Left forelimb (tissue), 1 donor: ENCODE results near the gene LRMDA.

Experiments used
- DNase-seq: peaks from one replicate; pipeline ENCODE4 v3.0.0-alpha.2; 2018; ENCODE audit warnings: low spot score

LRMDA gene

GRCh38 chr10:75646218-75646915, 214.9 kb downstream of the LRMDA start:
- no peak for DNase-seq

DNA sequence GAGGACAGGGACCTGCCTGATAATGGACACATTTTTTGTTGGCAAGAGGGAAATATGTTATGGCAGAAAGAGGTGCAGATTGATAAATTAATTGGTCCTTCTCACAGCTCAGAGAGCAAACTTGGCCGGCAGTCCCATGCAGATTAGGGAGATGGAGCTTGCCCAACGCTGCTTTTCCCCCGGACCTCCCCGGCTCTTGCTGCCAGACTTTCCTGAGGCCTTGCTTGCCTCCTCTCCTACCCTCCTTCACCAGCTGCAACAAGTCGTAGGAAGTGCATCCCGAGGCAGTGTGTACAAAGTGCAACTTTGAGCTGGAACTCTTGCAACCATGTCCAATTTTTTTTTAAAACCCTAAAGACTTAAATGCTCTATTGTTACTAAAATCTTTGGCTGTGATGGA, 215.5 kb downstream of the LRMDA start:
- DNase-seq, result no peak

DNA sequence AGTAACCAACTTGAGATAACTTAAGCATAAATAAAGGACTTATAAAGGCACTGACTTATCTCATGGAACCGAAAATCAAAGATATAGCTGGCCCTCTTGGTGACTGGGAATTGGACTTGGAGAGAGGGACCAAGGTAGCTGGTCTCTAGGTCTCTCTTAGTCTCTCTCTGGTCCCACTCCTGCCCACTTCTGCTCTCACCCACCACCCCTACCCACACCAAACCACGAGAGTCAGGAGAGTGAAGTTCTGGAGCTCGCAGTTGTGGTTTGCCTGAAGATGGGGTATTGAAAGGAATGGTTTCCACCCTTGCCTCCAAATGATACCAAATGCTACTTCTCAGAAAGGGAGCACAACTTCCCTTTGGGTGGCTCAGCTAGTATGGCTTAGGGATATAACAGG, 216.3 kb downstream of the LRMDA start:
- no peak for DNase-seq

GRCh38 chr10:75648351-75648750, 216.9 kb downstream of the LRMDA start:
- no peak for DNase-seq

- no peak for DNase-seq
Measured at GRCh38 chr10:75648854-75649253, 217.4 kb downstream of the LRMDA start.

GRCh38 chr10:75649466-75649865, 218.0 kb downstream of the LRMDA start:
- DNase-seq, result no peak

- DNase-seq, result no peak
Measured at GRCh38 chr10:75650648-75651047, 219.2 kb downstream of the LRMDA start.

DNA sequence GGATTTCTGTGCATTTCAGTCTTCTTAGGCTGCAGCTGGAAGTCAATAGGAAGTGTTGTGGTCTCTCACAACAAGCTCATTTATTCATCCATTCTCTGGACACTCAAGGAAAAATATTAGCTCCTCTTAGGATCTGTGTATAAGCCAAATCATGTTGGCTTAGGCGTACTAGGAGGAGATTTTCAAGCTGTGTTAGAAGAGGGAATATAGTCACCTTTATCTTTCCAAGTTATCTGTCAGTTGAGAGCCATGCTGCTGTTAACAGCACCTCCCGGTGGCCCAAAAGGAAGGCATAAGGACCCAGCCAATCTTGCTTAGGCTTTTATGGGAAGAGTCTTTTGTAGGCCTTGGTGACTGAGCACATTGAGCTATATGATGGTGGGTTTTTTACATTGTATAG, 220.0 kb downstream of the LRMDA start:
- DNase-seq, result no peak

DNA sequence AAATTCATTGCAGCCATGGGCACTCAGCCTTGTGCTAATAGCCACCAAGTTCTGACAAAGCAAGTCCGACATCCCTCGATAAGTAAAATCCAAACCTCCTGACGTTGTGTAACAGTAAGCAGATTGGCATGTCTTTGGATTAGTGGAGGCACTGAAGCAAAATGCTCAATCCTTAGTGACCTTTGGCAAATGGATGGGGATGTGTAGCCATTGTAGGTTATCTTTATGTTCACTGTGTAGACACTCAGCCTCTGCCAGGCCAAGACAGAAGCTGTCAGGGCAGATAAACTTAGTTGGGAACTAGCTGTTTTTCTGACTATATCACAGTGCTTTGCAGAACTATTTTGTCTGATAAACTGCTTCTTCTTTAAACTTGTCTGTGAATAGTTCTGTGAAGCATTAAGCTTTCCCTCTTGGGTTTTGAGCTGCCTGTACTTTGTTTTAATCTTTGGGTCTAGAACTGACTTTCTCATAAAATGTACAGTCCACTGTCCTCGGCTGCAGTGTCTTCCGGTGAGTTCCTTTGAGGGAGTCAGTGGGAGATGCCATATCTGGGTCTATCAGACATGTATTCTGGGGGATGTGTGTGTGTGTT, 220.8 kb downstream of the LRMDA start:
- no peak for DNase-seq

GRCh38 chr10:75653761-75654160, 222.3 kb downstream of the LRMDA start:
- DNase-seq, result no peak

- DNase-seq, result no peak
Measured at GRCh38 chr10:75654171-75654771, 222.8 kb downstream of the LRMDA start.

DNA sequence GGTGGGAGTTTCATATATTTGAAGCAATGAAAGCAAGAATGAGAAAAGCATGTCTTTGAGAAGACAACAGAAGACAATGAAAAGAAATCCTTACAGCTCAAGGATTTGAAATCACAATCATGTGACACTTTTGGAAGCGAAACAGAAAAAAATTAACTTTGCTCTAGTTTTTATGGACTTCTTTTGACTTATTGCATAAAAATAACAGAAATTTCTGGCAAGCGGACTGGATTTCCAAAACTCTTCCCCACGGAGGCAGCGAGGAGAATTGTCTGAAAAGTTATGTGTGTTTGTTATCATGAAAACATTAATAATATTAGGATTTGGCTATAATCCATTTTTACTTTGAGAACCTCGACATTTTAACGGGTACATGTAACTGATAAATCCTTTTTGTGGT, 223.3 kb downstream of the LRMDA start:
- DNase-seq, result no peak

DNA sequence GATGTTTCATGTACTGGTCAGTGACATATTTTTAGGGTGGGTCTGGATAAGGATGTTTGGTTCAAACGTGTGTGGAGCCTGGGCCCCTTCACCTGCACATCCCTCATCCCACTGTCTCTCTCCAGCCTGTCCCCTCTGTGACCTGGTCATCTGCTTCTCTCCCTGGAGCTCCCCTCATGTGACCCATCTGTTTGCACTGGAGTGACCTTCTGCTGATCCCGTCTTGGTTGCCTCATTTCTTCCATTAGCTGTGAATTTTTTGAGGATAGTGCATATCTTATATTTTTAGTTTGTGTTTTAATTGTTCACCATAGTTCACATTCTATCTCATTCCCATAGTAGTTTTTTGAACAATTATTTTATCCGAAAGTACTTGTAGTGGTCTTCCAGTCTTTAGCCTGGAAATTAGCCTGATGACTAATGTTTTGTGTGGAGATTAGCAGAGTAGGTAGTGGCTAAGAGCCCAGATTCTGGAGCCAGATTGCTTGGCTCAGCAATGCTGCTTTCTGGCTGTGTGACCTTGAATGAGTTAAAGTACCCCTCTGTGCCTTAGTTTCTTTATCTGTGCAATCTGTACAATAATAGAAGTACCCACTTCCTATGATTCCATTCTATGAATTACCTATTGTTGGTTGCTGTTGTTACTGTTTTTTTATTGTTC, 224.5 kb downstream of the LRMDA start:
- DNase-seq, result no peak

- no peak for DNase-seq
Measured at GRCh38 chr10:75657351-75657750, 225.9 kb downstream of the LRMDA start.

DNA sequence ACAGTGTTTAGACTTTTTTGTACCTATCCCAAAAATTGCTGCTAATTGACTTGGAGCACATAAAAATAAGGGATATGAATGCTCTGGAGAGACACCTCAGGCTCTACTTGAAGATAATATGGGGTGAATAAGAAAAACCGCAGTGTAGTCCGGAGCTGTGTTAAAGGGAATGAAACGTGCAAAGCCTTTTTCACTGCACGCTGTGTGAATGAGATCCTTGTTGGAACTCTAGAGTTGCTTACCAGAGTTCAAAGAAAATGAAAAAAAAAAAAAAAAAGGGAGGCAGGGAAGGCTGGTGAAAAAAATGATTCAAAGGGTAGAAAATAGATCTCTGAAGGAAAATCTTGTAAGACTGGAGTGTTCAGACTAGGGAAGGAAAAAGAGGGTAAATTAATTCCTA, 226.6 kb downstream of the LRMDA start:
- DNase-seq, result no peak

DNA sequence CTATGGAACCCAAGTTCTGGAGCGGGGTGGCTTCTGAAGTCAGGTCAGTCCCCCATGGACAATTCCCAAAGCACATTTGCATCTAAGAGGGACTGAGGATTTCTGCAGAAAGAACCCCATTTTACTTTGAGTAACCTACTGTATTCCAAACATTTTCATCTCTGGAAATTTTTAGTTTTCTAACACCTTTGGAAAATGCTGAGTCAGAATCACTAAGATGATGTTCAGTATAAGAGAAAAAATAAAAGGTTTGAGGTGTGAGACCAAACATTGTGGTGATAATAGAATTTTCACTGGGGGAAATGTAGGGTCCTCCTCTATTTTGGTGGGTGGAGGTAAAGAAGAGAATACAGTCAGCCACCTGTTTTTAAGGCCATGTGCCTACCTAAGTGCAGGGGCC, 227.1 kb downstream of the LRMDA start:
- no peak for DNase-seq

DNA sequence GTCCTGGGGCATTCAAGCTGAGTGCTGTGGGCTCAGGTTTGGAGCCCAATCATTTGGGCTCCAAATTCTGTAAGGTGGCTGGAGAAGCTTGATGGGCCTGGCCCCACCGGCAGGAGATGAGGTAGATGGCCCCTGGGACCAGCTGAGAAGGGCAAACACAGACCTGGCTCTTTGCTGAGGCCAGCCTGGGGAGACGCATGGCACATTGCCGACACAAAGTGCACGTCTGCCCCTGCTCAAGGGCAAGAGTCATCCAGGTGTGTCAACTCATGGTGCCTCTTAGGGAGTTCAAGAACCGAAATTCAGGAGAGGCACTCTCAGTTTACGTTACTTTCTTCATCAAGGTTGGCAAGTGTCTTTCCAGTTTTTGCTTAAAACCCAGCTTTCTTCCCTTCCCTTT, 227.5 kb downstream of the LRMDA start:
- DNase-seq, result no peak

- no peak for DNase-seq
Measured at GRCh38 chr10:75660823-75661222, 229.4 kb downstream of the LRMDA start.

- no peak for DNase-seq
Measured at GRCh38 chr10:75662715-75663114, 231.3 kb downstream of the LRMDA start.

- DNase-seq, result no peak
Measured at GRCh38 chr10:75663947-75664664, 232.7 kb downstream of the LRMDA start.

DNA sequence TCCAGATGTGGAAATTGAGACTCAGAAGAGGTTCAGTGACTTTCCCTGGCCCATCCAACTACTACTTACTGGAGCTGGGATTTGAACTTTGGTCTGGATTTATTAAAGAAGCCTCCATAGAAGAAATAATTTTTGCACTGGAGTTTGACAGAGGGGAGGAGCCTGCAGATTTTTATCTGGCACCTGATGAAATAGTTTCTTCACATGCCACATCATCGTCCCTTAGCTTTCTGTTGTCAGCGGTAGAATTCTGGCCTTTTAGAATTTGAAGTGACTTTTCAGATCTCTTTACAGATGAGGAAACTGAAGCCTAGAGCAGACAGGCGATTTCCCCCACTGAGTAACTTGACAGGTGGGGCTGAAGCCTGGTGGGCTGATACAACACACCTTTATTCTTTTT, 233.5 kb downstream of the LRMDA start:
- no peak for DNase-seq

GRCh38 chr10:75665707-75666106, 234.3 kb downstream of the LRMDA start:
- no peak for DNase-seq
